OCI-LY7 (cell line): Measurements from ENCODE around the gene STXBP5. TPM values are rescaled to one million over a fixed set of nuclear protein-coding genes. Genes with fewer than 3 reads are reported as not detected.

Experiments used
- BruUV-seq: library from RNA; stranded (reverse); fragments of 400-500 nt; replicated peaks from 2 replicates; lab custom pipeline; 2021; lab: Mats Ljungman, UMichigan
- CTCF ChIA-PET: fragments of 300-600 bp; sonication (Branson Sonifier 250); formaldehyde crosslinking; loops from one replicate; lab custom pipeline; 2022; ENCODE audit warnings: antibody characterized with exemption; ENCODE audit not compliant: unreplicated experiment; lab: Charles Lee
- POLR2A ChIA-PET: fragments of 300-600 bp; sonication (Branson Sonifier 250); formaldehyde crosslinking; loops from one replicate; lab custom pipeline; 2022; ENCODE audit warnings: antibody characterized with exemption; lab: Charles Lee
- DNase-seq: peaks from one replicate; pipeline ENCODE4 v3.0.0-alpha.2; 2015; ENCODE audit warnings: low spot score
- H2AFZ ChIP-seq: fragments of 200-600 bp; sonication (generic), shearing (Covaris generic); 2 replicates; pipeline ENCODE4 v1.6.1; 2014; ENCODE audit warnings: mild to moderate bottlenecking, antibody characterized with exemption, low read length, moderate library complexity
- H3K27ac ChIP-seq: fragments of 200-600 bp; sonication (generic); 2 replicates; pipeline ENCODE4 v1.5.1; 2014; ENCODE audit warnings: mixed run types, low read depth, mild to moderate bottlenecking, moderate library complexity, low read length, inconsistent platforms; ENCODE audit not compliant: poor library complexity, severe bottlenecking
- H3K36me3 ChIP-seq: fragments of 200-600 bp; sonication (generic); 2 replicates; pipeline ENCODE4 v1.6.1; 2014; ENCODE audit warnings: mild to moderate bottlenecking, antibody characterized with exemption, low read length, moderate library complexity, mixed read lengths; ENCODE audit not compliant: insufficient read depth
- H3K4me1 ChIP-seq: fragments of 200-600 bp; sonication (generic); 2 replicates; pipeline ENCODE4 v1.5.1; 2014; ENCODE audit warnings: mild to moderate bottlenecking, low read length; ENCODE audit not compliant: insufficient read depth, poor library complexity, severe bottlenecking
- H3K4me2 ChIP-seq: fragments of 200-600 bp; sonication (generic); 2 replicates; pipeline ENCODE4 v1.6.1; 2014; ENCODE audit warnings: mild to moderate bottlenecking, low read length
- H3K4me3 ChIP-seq: fragments of 200-600 bp; sonication (generic); 2 replicates; pipeline ENCODE4 v1.5.1; 2014; ENCODE audit warnings: mild to moderate bottlenecking, low read depth, low read length; ENCODE audit not compliant: poor library complexity, severe bottlenecking
- H3K79me2 ChIP-seq: fragments of 200-600 bp; sonication (generic); 2 replicates; pipeline ENCODE4 v1.6.1; 2016; ENCODE audit warnings: low read depth, mild to moderate bottlenecking, low read length, moderate library complexity, mixed read lengths; ENCODE audit not compliant: insufficient read depth
- H3K9me2 ChIP-seq: fragments of 200-600 bp; sonication (generic); 2 replicates; pipeline ENCODE4 v1.6.1; 2016; ENCODE audit warnings: mild to moderate bottlenecking, low read length, mixed read lengths; ENCODE audit not compliant: insufficient read depth
- H3K9me3 ChIP-seq: fragments of 200-600 bp; sonication (generic); 2 replicates; pipeline ENCODE4 v1.6.1; 2014; ENCODE audit warnings: mild to moderate bottlenecking, mixed run types, low read length, mixed read lengths
- H4K20me1 ChIP-seq: fragments of 200-600 bp; sonication (generic); 2 replicates; pipeline ENCODE4 v1.6.1; 2014; ENCODE audit warnings: mild to moderate bottlenecking, antibody characterized with exemption, low read length, moderate library complexity, mixed read lengths; ENCODE audit not compliant: insufficient read depth
- CTCF ChIP-seq: fragments of 200-600 bp; sonication (generic); conservative IDR thresholded peaks from 2 replicates; pipeline ENCODE4 v1.5.1; 2014; ENCODE audit warnings: mild to moderate bottlenecking, antibody characterized with exemption, low read length, moderate library complexity, mixed read lengths
- EZH2phosphoT487 ChIP-seq: fragments of 200-600 bp; sonication (generic); IDR thresholded peaks from 2 replicates; pipeline ENCODE4 v1.6.1; 2018; ENCODE audit warnings: low read depth, borderline replicate concordance, mild to moderate bottlenecking, mixed run types, antibody characterized with exemption, low read length, moderate library complexity, mixed read lengths
- intact Hi-C: fragments of 100-400 bp; cut with micrococcal nuclease; formaldehyde crosslinking; loops from one replicate; pipeline ENCODE4 v1.10.0; 2022; ENCODE audit not compliant: unreplicated experiment
- total RNA-seq, 2 experiments: library from RNA; depleted of rRNA in 1 of 2; stranded (reverse); fragments of >200 nt in 1 of 2; shearing (Covaris generic) in 1 of 2; gene quantifications; 2 replicates each; pipeline ENCODE4 v1.2.3, GENCODE V29; 2014 to 2022

STXBP5 gene
- total RNA-seq, 2 experiments from 2014 or later = 12.3 to 15.4 TPM

- no peak overlapping the region for H2AFZ ChIP-seq
- no peaks in the 10 kb centered on the region for H3K9me2 ChIP-seq
- intact Hi-C loops = no loop called here
- ChIA-PET CTCF (no interaction called here), POLR2A (interaction anchor here (0.7 kb wide), 1 partner anchor 473 kb away, joined by 3 read pairs; no protein-coding TSS in a partner anchor)
- TF ChIP-seq CTCF (no peak), EZH2phosphoT487 (no peak)
- no peaks in the 10 kb centered on the region for H4K20me1 ChIP-seq
- no peak overlapping the region for H3K27ac ChIP-seq
- no peaks in the 10 kb centered on the region for H3K4me1 ChIP-seq
- no peaks in the 10 kb centered on the region for H3K36me3 ChIP-seq
- no peaks in the 10 kb centered on the region for H3K79me2 ChIP-seq
- no peaks in the 10 kb centered on the region for H3K9me3 ChIP-seq
- no peak overlapping the region for H3K4me2 ChIP-seq
- BruUV-seq = no TSS peak
- H3K4me3 ChIP-seq = no peak overlapping the region
- no peak for DNase-seq
Measured at GRCh38 chr6:147195987-147196386, 8.2 kb upstream of the STXBP5 start.

GRCh38 chr6:147200711-147201110, 3.5 kb upstream of the STXBP5 start:
- no peaks in the 10 kb centered on the region for H3K9me3 ChIP-seq
- POLR2A ChIA-PET = interaction anchor here (0.7 to 1.2 kb wide), 2 partner anchors 9 to 11 kb away, joined by 4 read pairs; no protein-coding TSS in a partner anchor

More at GRCh38 chr6:147200711-147201110, 3.5 kb upstream of the STXBP5 start:
- TF ChIP-seq EZH2phosphoT487 (no peak), CTCF (no peak)
- Histone ChIP-seq H3K4me2 (no peak overlapping the region), H3K4me3 (no peak overlapping the region), H3K9me2 (no peaks in the 10 kb centered on the region), H3K36me3 (no peaks in the 10 kb centered on the region), H3K79me2 (peaks cover 14% of the 10 kb centered on the region; the same call in 1 of the 2 replicates), H2AFZ (no peak overlapping the region), H4K20me1 (0 out of 2 replicates have a peak, but pooled peaks cover 4% of the 10 kb centered on the region), H3K27ac (no peak overlapping the region), H3K4me1 (peaks cover 13% of the 10 kb centered on the region)
- DNase-seq = no peak
- no TSS peak for BruUV-seq
- intact Hi-C loops = loop anchor here (5.0 to 10.0 kb wide), 3 partner anchors 1236 to 1386 kb away; partner anchors contain the start of genes FBXO30 and SHPRH
- CTCF ChIA-PET = no interaction called here
